Measurements from ENCODE around the gene PARP1.

Gene PARP1

DNA sequence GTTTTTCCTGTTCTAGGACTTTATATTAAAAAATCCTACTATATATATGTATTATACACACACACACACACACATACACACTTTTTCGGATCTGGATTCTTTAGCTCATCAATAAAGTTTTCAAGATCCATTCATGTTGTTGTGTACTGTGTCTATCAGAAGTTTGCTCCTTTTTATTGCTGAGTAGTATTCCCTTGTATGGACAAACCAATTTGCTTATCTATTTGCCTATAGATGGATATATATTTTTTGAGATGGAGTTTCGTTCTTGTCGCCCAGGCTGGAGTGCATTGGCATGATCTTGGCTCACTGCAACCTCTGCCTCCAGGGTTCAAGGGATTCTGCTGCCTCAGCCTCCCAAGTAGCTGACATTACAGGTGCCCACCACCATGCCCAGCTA is 78.7 kb downstream of the PARP1 start:
- Histone ChIP-seq H3K4me1 (ENCODE audit: insufficient read depth, poor library complexity, severe bottlenecking) (no peaks in the 10 kb centered on the region), H3K4me3 (ENCODE audit: severe bottlenecking) (no peak overlapping the region), H3K36me3 (ENCODE audit: low read depth) (no peaks in the 10 kb centered on the region), H3K27ac (ENCODE audit: poor library complexity, severe bottlenecking) (no peak overlapping the region), H3K9me3 (ENCODE audit: severe bottlenecking) (no peaks in the 10 kb centered on the region), H3K27me3 (ENCODE audit: insufficient read depth, poor library complexity, severe bottlenecking) (no peaks in the 10 kb centered on the region)
- TF ChIP-seq CTCF (IDR thresholded peaks at IDR 0.05; ENCODE audit: poor library complexity, severe bottlenecking), result no peak
- ATAC-seq (ENCODE audit: low read depth), result no peak
- no peak for DNase-seq (ENCODE audit: low spot score)

- no peak for TF ChIP-seq CTCF (IDR thresholded peaks at IDR 0.05; ENCODE audit: poor library complexity, severe bottlenecking)
- Histone ChIP-seq H3K4me3 (ENCODE audit: severe bottlenecking) (no peak overlapping the region), H3K9me3 (ENCODE audit: severe bottlenecking) (no peaks in the 10 kb centered on the region), H3K36me3 (ENCODE audit: low read depth) (no peaks in the 10 kb centered on the region), H3K4me1 (ENCODE audit: insufficient read depth, poor library complexity, severe bottlenecking) (no peaks in the 10 kb centered on the region), H3K27ac (ENCODE audit: poor library complexity, severe bottlenecking) (no peak overlapping the region), H3K27me3 (ENCODE audit: insufficient read depth, poor library complexity, severe bottlenecking) (no peaks in the 10 kb centered on the region)
- ATAC-seq (ENCODE audit: low read depth) (no peak), DNase-seq (ENCODE audit: low spot score) (no peak)
These were observed 80.1 kb downstream of the PARP1 start for GRCh38 chr1:226327761-226328162.

DNA sequence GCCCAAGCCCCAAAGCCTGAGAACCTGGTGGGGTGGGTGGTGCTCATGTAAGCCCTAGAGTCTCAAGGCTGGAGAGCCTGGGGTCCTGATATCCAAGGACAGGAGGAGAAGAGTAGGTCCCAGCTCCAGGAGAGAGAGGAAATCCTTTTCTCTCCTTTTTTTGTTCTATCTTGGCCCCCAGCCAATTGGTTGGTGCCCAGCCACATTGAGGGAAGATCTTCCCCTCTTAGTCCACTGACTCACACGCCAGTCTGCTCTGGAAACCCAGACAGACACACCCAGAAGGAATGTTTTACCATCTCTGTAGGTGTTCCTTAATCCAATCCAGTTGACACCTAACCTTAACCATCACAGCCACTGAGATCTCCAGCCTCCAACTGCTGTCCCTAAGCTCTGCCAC is 82.7 kb downstream of the PARP1 start:
- H3K27me3 ChIP-seq (ENCODE audit: insufficient read depth, poor library complexity, severe bottlenecking), result no peaks in the 10 kb centered on the region
- no peak for DNase-seq (ENCODE audit: low spot score)
- no peak overlapping the region for H3K4me3 ChIP-seq (ENCODE audit: severe bottlenecking)
- peak; percentile 88 for ATAC-seq (ENCODE audit: low read depth)
- no peaks in the 10 kb centered on the region for H3K9me3 ChIP-seq (ENCODE audit: severe bottlenecking)
- no peak overlapping the region for H3K27ac ChIP-seq (ENCODE audit: poor library complexity, severe bottlenecking)
- TF ChIP-seq CTCF (IDR thresholded peaks at IDR 0.05; ENCODE audit: poor library complexity, severe bottlenecking), result no peak
- H3K4me1 ChIP-seq (ENCODE audit: insufficient read depth, poor library complexity, severe bottlenecking), result no peaks in the 10 kb centered on the region
- no peaks in the 10 kb centered on the region for H3K36me3 ChIP-seq (ENCODE audit: low read depth)

DNA sequence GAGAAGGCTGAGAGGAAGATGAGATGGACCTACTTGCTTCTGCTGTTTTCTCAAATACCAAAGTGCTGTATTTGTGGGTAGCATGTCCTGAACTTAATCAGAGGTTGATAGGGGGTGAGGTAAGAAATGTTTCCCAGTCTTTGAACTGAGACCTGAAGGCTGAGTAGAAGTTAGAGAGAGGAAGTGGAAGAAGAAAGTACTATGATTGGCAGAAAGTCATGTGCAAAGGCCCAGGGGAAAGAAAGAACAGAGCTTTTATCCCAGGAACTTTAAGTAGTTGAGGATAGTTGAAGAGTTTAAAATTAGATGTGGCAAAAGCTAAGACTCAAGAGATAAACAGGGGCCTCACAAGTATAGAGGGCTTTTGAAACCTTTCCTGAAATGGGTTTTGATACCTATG is 83.4 kb downstream of the PARP1 start:
- no peak for ATAC-seq (ENCODE audit: low read depth)
- Histone ChIP-seq H3K27me3 (ENCODE audit: insufficient read depth, poor library complexity, severe bottlenecking) (no peaks in the 10 kb centered on the region), H3K27ac (ENCODE audit: poor library complexity, severe bottlenecking) (no peak overlapping the region), H3K4me1 (ENCODE audit: insufficient read depth, poor library complexity, severe bottlenecking) (no peaks in the 10 kb centered on the region), H3K4me3 (ENCODE audit: severe bottlenecking) (no peak overlapping the region), H3K36me3 (ENCODE audit: low read depth) (no peaks in the 10 kb centered on the region), H3K9me3 (ENCODE audit: severe bottlenecking) (no peaks in the 10 kb centered on the region)
- no peak for TF ChIP-seq CTCF (IDR thresholded peaks at IDR 0.05; ENCODE audit: poor library complexity, severe bottlenecking)
- no peak for DNase-seq (ENCODE audit: low spot score)

- ATAC-seq (ENCODE audit: low read depth), result peak; percentile 21; the same call in 1 of the 3 replicates
- Histone ChIP-seq H3K36me3 (ENCODE audit: low read depth) (no peaks in the 10 kb centered on the region), H3K4me3 (ENCODE audit: severe bottlenecking) (no peak overlapping the region), H3K9me3 (ENCODE audit: severe bottlenecking) (no peaks in the 10 kb centered on the region), H3K27me3 (ENCODE audit: insufficient read depth, poor library complexity, severe bottlenecking) (no peaks in the 10 kb centered on the region), H3K27ac (ENCODE audit: poor library complexity, severe bottlenecking) (no peak overlapping the region), H3K4me1 (ENCODE audit: insufficient read depth, poor library complexity, severe bottlenecking) (no peaks in the 10 kb centered on the region)
- no peak for DNase-seq (ENCODE audit: low spot score)
- no peak for TF ChIP-seq CTCF (IDR thresholded peaks at IDR 0.05; ENCODE audit: poor library complexity, severe bottlenecking)
These were observed 84.9 kb downstream of the PARP1 start for GRCh38 chr1:226322986-226323385.
